Activated effector memory CD4-positive, alpha-beta T cell treated with anti-CD3 and anti-CD28 coated beads, Interleukin-2, amount 50 U/mL, for 16 hours (primary cell): ENCODE results near the gene HEXD.
A peak's percentile ranks its signal among the peaks of the same experiment; 100 is the strongest.
"Not testable (repeated sequence)": the region's sequence is repeated elsewhere in the genome, so short reads cannot be mapped to it uniquely, and the experiment has no call there.

Experiments used
- DNase-seq: peaks from one replicate; pipeline ENCODE4 v3.0.0-alpha.2; 2020

HEXD gene

GRCh38 chr17:82418001-82418986, at the start of gene HEXD, which contains the start of gene OGFOD3:
Gene HEXD, plus strand, starts transcription at chr17:82418347. Its CDS starts 1,453 bp downstream, at chr17:82419800.
Gene OGFOD3, minus strand, starts transcription at chr17:82418586. Its CDS starts 101 bp downstream, at chr17:82418485.
- peak; percentile 95 for DNase-seq

- DNase-seq = no peak
Observed at GRCh38 chr17:82369211-82369610, 48.9 kb upstream of the HEXD start.

- DNase-seq = peak; percentile 68
Observed at GRCh38 chr17:82370471-82371332, 47.4 kb upstream of the HEXD start.

- DNase-seq = no peak
Observed at GRCh38 chr17:82371333-82372248, 46.6 kb upstream of the HEXD start, which contains the start of gene UTS2R. Gene UTS2R, plus strand, starts transcription at chr17:82371765. Its CDS starts 2,560 bp downstream, at chr17:82374325.

- DNase-seq = no peak
Observed at GRCh38 chr17:82372249-82373071, 45.7 kb upstream of the HEXD start.

GRCh38 chr17:82373072-82373452, 45.1 kb upstream of the HEXD start:
- DNase-seq = not testable (repeated sequence)

- no peak for DNase-seq
Observed at GRCh38 chr17:82373731-82374625, 44.2 kb upstream of the HEXD start.

- no peak for DNase-seq
Observed at GRCh38 chr17:82374626-82375331, 43.4 kb upstream of the HEXD start.

- no peak for DNase-seq
Observed at GRCh38 chr17:82375359-82376041, 42.6 kb upstream of the HEXD start.

GRCh38 chr17:82376042-82376730, 42.0 kb upstream of the HEXD start:
- DNase-seq = no peak

- DNase-seq = not testable (repeated sequence)
Observed at GRCh38 chr17:82377294-82377693, 40.9 kb upstream of the HEXD start.

GRCh38 chr17:82377924-82378740, 40.0 kb upstream of the HEXD start:
- no peak for DNase-seq

GRCh38 chr17:82378741-82379021, 39.5 kb upstream of the HEXD start:
- no peak for DNase-seq

- DNase-seq = no peak
Observed at GRCh38 chr17:82380860-82381702, 37.1 kb upstream of the HEXD start.

- not testable (repeated sequence) for DNase-seq
Observed at GRCh38 chr17:82381703-82382009, 36.5 kb upstream of the HEXD start.

GRCh38 chr17:82382220-82382932, 35.8 kb upstream of the HEXD start:
- DNase-seq = not testable (repeated sequence)
